ACC112 (cell line): ENCODE measurements around the gene CST4.
A peak's percentile ranks its signal among the peaks of the same experiment; 100 is the strongest.
"Not testable (repeated sequence)": the region's sequence is repeated elsewhere in the genome, so short reads cannot be mapped to it uniquely, and the experiment has no call there.

Experiments used
- H2AFZ ChIP-seq: fragments of 200-600 bp; sonication (generic); one replicate; pipeline ENCODE4 v1.6.0; 2017; ENCODE audit warnings: antibody characterized with exemption, low read length; ENCODE audit not compliant: unreplicated experiment
- H3K27ac ChIP-seq: fragments of 200-600 bp; sonication (generic); 2 replicates; pipeline ENCODE4 v1.5.1; 2014; ENCODE audit warnings: low read depth, mild to moderate bottlenecking, antibody characterized with exemption, low read length, moderate library complexity
- H3K27me3 ChIP-seq: fragments of 200-600 bp; sonication (generic); 2 replicates; pipeline ENCODE4 v1.6.1; 2014; ENCODE audit warnings: mild to moderate bottlenecking, antibody characterized with exemption, low read length, moderate library complexity, mixed read lengths; ENCODE audit not compliant: insufficient read depth
- H3K36me3 ChIP-seq: fragments of 200-600 bp; sonication (generic); 2 replicates; pipeline ENCODE4 v1.6.1; 2016; ENCODE audit warnings: mild to moderate bottlenecking, antibody characterized with exemption, low read length, moderate library complexity, mixed read lengths; ENCODE audit not compliant: insufficient read depth
- H3K4me1 ChIP-seq: fragments of 200-600 bp; sonication (generic); one replicate; pipeline ENCODE4 v1.6.1; 2016; ENCODE audit warnings: low read length, mixed read lengths; ENCODE audit not compliant: insufficient read depth, unreplicated experiment, control insufficient read depth
- H3K4me3 ChIP-seq: fragments of 200-600 bp; sonication (generic); 2 replicates; pipeline ENCODE4 v1.5.1; 2014; ENCODE audit warnings: mild to moderate bottlenecking, low read depth, low read length
- H3K79me2 ChIP-seq: fragments of 200-600 bp; sonication (generic); one replicate; pipeline ENCODE4 v1.6.0; 2016; ENCODE audit warnings: low read length; ENCODE audit not compliant: control insufficient read depth, unreplicated experiment, insufficient read depth

CST4 gene

DNA sequence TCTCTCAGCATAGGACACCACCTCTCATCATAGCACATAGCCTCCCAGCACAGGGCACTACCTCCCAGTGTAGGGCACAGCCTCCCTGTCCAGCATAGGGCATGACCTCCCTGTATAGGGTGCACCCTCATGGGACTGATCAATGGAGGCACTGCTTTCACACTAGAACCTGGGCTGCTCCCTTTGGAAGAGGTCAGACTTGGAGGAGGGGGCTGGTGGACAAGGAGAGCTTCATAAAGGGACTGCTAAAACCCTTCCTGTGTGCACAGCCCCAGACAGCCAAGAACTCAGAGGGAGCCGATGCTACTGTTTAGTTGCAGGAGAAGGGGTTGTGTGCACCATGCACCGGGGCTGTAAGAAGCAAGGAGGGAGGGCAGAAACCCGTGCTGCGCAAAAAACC, 21.9 kb upstream of the CST4 start:
- H3K36me3 ChIP-seq: no peaks in the 10 kb centered on the region

DNA sequence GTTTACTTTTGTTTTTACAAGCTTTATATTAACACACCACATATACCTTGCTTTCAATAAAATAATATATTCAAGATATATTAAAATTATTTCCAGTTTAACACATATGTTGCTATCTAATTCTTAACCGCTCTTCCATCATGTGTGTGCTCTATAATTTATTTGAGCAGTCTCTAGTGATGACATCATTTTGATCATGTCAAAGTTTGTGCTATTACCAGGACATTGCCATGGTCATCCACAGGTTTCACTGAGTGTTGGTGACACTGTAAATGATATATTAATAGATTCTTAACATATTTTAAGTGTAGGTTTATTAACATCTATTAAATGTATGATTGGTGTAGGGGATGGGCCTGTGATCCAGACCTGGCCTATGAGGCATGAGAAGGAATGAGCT, 17.1 kb upstream of the CST4 start:
- no peak overlapping the region for H3K4me3 ChIP-seq
- no peak overlapping the region for H3K27ac ChIP-seq
- peaks cover 23% of the 10 kb centered on the region for H3K27me3 ChIP-seq
- H2AFZ ChIP-seq: no peak overlapping the region
- H3K4me1 ChIP-seq: peaks cover 15% of the 10 kb centered on the region
- no peaks in the 10 kb centered on the region for H3K36me3 ChIP-seq
- no peaks in the 10 kb centered on the region for H3K79me2 ChIP-seq

More for the DNA sequence above, 21.9 kb upstream of the CST4 start:
- H3K4me3 ChIP-seq: no peak overlapping the region
- H2AFZ ChIP-seq: no peak overlapping the region
- H3K79me2 ChIP-seq: no peaks in the 10 kb centered on the region
- no peak overlapping the region for H3K27ac ChIP-seq
- H3K4me1 ChIP-seq: no peaks in the 10 kb centered on the region
- peaks cover 44% of the 10 kb centered on the region for H3K27me3 ChIP-seq

DNA sequence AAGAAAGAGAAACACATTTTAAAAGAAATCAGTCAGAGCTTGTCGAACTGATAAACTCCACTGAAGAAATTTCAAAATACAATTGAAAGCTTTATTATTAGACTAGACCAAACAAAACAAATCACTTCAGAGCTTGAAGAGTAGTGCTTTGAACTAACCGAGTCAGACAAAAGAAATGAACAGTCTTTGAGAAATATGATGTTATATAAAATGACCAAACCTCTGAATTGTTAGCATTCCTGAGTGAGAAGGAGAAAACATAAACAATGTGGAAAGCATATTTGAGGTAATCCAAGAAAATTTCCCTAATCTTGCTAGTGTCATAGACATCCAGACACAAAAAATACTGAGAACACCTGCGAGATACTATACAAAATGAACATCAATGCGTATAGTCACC, 13.2 kb upstream of the CST4 start:
- H3K4me3 ChIP-seq: no peak overlapping the region
- H3K36me3 ChIP-seq: no peaks in the 10 kb centered on the region
- H3K79me2 ChIP-seq: no peaks in the 10 kb centered on the region
- peaks cover 15% of the 10 kb centered on the region for H3K4me1 ChIP-seq
- H3K27me3 ChIP-seq: no peaks in the 10 kb centered on the region
- H3K27ac ChIP-seq: no peak overlapping the region; the same call in 1 of the 2 replicates
- peak overlapping the region; percentile 39 for H2AFZ ChIP-seq

DNA sequence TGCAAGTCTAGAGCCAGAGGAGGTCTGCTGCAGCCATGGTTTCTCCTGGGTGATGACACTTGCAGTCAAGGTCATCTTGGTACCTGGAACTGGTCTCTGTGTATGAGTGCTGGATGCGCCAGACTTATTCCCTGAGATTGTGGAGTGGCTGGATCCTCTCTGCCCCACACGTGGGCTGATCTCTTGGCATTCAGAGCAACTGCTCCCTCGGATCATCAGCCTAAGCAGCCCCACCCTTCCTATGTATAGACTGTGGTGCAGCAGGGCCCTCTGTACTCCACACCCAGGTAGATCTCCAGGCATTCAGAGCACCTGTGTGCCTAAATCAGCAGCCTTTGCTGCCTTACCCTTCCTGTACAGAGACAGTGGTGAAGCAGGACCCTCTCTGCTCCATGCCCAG, 12.1 kb upstream of the CST4 start:
- H3K4me3 ChIP-seq: no peak overlapping the region
- H2AFZ ChIP-seq: no peak overlapping the region
- no peak overlapping the region for H3K27ac ChIP-seq
- H3K36me3 ChIP-seq: no peaks in the 10 kb centered on the region
- H3K79me2 ChIP-seq: no peaks in the 10 kb centered on the region
- peaks cover 15% of the 10 kb centered on the region for H3K4me1 ChIP-seq
- no peaks in the 10 kb centered on the region for H3K27me3 ChIP-seq

DNA sequence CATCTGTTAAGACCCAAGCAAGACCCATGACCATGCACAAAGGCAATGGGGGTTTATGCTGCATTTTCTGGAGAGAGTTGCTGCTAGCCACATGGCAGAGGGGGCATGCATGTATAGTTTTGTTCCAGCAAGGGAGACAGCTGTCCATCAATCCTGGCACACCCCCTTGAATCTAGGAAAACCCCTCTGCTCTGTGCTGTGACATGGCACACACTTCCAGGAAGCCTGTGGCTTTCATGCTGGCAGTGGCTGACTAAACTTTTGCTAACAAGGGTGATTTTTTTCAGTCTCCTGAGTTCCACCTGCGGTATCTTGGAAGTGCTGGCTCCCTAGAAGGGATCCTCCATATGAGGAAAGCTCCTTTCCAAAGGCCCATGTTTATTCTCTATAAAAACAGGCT, 9.1 kb upstream of the CST4 start:
- no peaks in the 10 kb centered on the region for H3K27me3 ChIP-seq
- no peak overlapping the region for H3K4me3 ChIP-seq
- H3K27ac ChIP-seq: no peak overlapping the region
- H3K79me2 ChIP-seq: no peaks in the 10 kb centered on the region
- H3K36me3 ChIP-seq: no peaks in the 10 kb centered on the region
- no peak overlapping the region for H2AFZ ChIP-seq
- peaks cover 24% of the 10 kb centered on the region for H3K4me1 ChIP-seq

DNA sequence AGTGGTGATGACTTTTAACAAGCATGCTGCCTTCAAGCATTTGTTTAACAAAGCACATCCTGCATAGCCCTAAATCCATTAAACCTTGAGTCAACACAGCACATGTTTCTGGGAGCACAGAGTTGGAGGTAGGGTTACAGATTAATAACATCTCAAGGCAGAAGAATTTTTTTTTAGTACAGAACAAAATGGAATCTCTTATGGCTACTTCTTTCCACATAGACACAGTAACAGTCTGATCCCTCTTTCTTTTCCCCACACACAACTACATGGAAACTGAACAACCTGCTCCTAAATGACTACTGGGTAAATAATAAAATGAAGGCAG, 6.2 kb upstream of the CST4 start:
- not testable (repeated sequence) for H2AFZ ChIP-seq, H3K4me3 ChIP-seq, H3K27ac ChIP-seq, H3K79me2 ChIP-seq, H3K36me3 ChIP-seq, H3K27me3 ChIP-seq
- H3K4me1 ChIP-seq: peaks cover 26% of the 10 kb centered on the region

DNA sequence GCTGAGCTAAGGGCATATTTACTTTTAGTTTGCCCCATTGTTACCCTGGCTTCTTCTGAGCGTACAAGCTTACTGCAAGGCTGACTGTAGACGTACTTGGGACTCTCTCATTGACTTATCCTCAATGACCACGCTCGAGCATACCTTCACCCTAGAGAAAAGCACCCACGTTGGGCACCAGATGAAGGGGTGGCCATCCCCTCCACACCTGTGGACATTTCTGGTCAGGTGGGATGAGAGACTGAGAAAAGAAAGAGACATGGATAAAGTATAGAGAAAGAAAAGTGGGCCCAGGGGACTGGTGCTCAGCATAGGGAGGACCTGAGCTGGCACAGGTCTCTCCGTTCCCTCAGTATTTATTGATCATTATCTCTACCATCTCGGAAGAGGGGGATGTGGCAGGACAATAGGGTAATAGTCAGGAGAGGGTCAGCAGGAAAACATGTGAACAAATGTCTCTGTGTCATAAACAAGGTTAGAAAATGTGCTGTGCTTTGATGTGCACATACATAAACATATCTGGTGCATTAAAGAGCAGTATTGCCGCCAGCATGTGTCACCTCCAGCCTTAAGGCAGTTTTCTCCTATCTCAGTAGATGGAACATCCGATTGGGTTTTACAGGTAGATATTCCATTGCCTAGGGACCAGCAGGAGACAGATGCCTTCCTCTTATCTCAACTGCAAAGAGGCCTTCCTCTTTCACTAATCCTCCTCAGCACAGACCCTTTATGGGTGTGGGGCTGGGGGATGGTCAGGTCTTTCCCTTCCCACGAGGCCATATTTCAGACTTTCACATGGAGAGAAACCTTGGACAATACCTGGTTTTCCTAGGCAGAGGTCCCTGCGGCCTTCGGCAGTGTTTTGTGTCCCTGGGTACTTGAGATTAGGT, 5.6 kb upstream of the CST4 start:
- not testable (repeated sequence) for H3K4me3 ChIP-seq

DNA sequence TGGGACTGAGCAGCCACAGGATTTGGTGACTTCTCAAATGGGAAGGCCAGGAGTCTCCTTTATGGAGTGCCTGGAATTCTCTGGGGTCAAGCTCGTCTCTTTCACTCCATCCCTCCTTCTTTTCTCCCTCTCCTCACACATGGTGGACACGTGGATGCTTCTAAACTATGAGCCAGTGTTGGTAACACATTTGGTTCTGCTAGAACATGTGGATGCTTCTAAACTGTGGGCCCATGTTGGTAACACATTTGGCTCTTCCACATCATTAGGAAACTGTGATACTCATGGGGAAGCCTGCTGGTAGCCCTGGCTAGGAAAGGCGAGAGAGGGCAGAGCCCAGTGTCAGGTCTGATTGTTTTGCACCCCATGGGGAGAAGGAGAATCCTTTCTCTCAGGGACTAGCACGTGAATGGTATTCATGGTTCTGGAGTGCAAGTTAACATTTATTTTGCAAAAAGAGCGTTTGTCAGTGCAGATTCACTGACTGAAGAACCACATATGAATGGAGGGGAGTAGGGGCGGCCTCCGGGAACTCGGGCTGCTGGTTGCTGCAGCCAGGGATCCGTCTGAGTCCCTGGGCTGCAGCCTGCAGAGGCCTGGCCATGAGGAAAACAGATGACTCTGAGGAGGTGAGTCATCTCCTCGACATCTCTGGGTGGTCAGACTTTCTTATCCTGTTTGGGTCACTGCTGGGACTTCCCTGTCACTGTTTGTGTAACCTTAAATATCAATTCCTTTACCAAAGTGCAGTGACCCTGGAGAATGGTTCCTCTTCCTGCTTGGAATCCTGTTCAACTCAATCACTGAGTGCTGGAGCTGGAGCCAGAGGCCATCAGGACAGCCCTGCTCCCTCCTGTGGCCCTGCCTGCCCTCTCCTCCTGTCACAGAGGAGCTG, 4.1 kb upstream of the CST4 start:
- Histone ChIP-seq H3K27ac (peak overlapping the region; percentile 40; the same call in 1 of the 2 replicates), H3K4me1 (peaks cover 26% of the 10 kb centered on the region)
- H2AFZ ChIP-seq, H3K36me3 ChIP-seq, H3K4me3 ChIP-seq, H3K27me3 ChIP-seq, H3K79me2 ChIP-seq: not testable (repeated sequence)

More for the DNA sequence above, 5.6 kb upstream of the CST4 start:
- H3K79me2 ChIP-seq, H2AFZ ChIP-seq, H3K36me3 ChIP-seq, H3K27me3 ChIP-seq, H3K27ac ChIP-seq: not testable (repeated sequence)
- peaks cover 26% of the 10 kb centered on the region for H3K4me1 ChIP-seq

DNA sequence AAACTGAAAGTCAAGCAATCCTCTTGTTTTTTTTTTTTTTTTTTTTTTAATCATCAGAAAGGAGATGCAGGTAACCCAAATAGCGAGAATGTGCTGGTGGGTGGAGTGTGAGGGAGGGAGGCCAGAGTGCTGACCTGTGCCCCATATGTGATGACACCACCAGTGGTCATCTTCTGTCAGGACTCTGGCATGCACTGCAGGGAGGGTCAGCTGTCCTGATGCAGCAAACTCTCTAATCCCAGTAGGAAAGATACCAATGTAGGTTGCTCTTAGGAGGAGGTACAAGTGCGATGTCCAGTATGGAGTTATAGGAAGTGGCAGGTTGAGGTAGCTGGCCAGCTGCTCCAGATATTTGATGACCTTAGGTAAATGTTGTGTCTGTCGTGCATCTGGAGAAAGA, 2.8 kb upstream of the CST4 start:
- Histone ChIP-seq H3K36me3 (no peaks in the 10 kb centered on the region), H3K27me3 (no peaks in the 10 kb centered on the region), H2AFZ (no peak overlapping the region), H3K79me2 (no peaks in the 10 kb centered on the region), H3K4me3 (no peak overlapping the region), H3K4me1 (peaks cover 26% of the 10 kb centered on the region), H3K27ac (no peak overlapping the region)

DNA sequence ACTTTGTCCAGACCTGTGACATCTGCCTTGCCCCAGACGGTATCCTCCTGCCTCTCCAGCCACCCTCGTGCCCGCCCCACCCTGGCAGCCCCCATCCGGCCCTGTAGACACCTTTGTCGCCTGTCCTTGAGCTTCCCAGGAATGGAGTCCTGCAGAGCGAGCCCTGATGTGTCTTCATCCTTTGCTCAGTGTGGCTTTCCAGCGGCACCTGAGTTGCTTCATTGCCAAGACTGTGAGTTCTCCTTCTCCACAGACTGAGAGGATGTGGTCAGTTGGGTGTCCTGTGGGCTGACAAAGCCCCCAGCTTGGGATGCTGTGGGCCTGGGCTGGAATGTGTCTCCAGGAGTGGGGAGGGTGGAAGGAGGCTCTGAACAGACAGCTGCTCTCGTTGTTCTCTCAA, 1.7 kb upstream of the CST4 start:
- Histone ChIP-seq H3K36me3 (no peaks in the 10 kb centered on the region), H2AFZ (no peak overlapping the region), H3K27ac (no peak overlapping the region), H3K27me3 (no peaks in the 10 kb centered on the region), H3K4me3 (no peak overlapping the region), H3K4me1 (peaks cover 26% of the 10 kb centered on the region), H3K79me2 (no peaks in the 10 kb centered on the region)

DNA sequence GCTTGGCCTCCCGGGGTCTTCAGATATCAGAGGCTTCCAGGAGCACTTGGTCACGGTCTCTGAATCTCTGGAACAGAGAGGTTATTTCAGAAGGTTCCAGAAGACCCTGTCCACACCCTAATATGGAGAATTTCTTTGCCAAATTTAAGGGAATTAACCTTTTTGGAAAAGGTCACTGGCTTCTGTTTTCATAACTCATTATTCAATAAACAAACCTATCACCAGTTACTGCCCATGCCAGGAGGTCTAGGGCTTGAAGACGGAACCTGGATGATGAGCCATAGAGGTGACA, 507 bp upstream of the CST4 start:
- Histone ChIP-seq H3K4me3 (no peak overlapping the region), H3K4me1 (peaks cover 26% of the 10 kb centered on the region), H3K36me3 (no peaks in the 10 kb centered on the region), H3K27ac (no peak overlapping the region), H3K27me3 (no peaks in the 10 kb centered on the region), H2AFZ (no peak overlapping the region), H3K79me2 (no peaks in the 10 kb centered on the region)
